ENCODE measurements around the gene DCTN4.
"Not testable (repeated sequence)": the region's sequence is repeated elsewhere in the genome, so short reads cannot be mapped to it uniquely, and the experiment has no call there.

DCTN4 gene

GRCh38 chr5:150758203-150758530, 650 bp downstream of the DCTN4 start:
- no peak for DNase-seq (ENCODE audit: low read depth in 2 of 2)
- TF ChIP-seq CTCF (IDR thresholded peaks at IDR 0.05; ENCODE audit: low read depth, low read length): no peak
- H3K4me3 ChIP-seq (replicated peaks in 1 of 2; ENCODE audit: low read depth in 2 of 2, low read length in 2 of 2): peak overlapping the region; percentile 73 to 78

DNA sequence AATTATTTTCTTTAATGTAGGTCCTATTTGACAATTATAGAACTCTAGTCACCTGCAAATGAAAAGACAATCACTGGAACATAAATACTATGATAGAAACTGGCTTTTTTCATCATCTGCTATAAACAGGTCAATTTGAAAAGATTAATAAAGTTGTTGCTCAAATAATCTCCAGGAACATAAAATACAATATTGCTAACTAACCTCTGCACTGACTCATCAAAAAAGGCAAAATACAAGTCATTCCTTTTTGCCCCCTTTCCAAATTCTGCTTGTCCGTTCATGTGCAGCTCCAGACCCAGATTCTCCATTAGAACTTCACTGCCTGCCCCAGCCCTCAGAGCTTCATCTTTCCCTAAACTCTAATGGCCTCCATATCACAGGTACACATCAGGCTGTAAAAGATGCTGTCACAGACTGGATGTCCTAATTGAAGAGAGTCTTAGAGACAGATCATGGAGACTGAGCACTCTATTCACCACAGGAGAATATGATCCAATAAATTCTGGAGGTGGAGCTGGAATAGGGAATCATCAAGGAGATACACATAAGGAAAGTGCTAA, 1.6 kb downstream of the DCTN4 start:
- no peak for DNase-seq (ENCODE audit: low read depth in 2 of 2)

DNA sequence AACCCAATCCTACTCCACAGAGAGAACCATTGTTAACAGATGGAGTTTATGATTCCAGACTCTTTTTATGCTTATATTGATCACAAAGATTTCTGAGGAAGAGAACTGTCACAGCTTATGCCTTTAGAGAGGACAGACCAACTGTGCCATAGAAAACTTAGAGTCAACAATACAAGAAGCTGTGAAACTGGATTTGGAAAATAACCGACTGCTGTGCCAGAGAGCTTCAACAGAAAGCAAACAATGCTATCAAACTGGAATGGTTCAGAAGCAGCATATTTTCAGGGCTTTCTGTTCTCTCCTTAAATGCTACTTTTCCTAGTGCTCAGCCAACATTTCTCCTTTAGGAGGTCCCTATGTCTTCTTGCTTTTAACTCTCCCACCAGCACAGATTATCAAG, 5.0 kb downstream of the DCTN4 start:
- no peak for DNase-seq (ENCODE audit: low read depth in 2 of 2)
- no peak for TF ChIP-seq CTCF (IDR thresholded peaks at IDR 0.05; ENCODE audit: low read depth, low read length)
- H3K4me3 ChIP-seq (replicated peaks in 1 of 2; ENCODE audit: low read depth in 2 of 2, low read length in 2 of 2): no peak overlapping the region

More for the DNA sequence above, 1.6 kb downstream of the DCTN4 start:
- TF ChIP-seq CTCF (IDR thresholded peaks at IDR 0.05; ENCODE audit: low read depth, low read length): no peak
- H3K4me3 ChIP-seq (replicated peaks in 1 of 2; ENCODE audit: low read depth in 2 of 2, low read length in 2 of 2): peak overlapping the region in 1 of 2 donors; percentile 78

DNA sequence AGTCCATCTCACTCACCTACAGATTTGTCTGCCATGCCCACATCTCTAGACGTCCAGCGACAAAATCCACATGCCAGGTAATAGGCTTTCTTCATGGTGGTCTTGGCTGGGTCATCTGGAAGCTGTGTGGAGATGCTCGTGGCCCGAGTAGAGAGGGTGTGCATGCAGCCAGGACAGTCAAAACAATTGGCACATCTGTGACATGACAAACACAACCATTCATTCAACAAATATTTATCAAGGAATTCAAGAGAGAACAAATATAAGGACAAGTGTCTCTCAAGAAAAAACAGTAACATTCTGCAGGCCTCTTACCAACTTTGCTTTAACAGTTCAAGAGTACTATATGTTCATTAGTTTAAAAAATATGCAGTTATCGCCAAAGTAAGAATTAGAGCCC, 5.4 kb downstream of the DCTN4 start:
- TF ChIP-seq CTCF (IDR thresholded peaks at IDR 0.05; ENCODE audit: low read depth, low read length): no peak
- no peak overlapping the region for H3K4me3 ChIP-seq (replicated peaks in 1 of 2; ENCODE audit: low read depth in 2 of 2, low read length in 2 of 2)
- DNase-seq (ENCODE audit: low read depth in 2 of 2): no peak

- TF ChIP-seq CTCF (IDR thresholded peaks at IDR 0.05; ENCODE audit: low read depth, low read length): no peak
- no peak overlapping the region for H3K4me3 ChIP-seq (replicated peaks in 1 of 2; ENCODE audit: low read depth in 2 of 2, low read length in 2 of 2)
- peak in 1 of 2 donors; percentile 9 for DNase-seq (ENCODE audit: low read depth in 2 of 2)
Measured at GRCh38 chr5:150751096-150751891, 7.5 kb downstream of the DCTN4 start.

DNA sequence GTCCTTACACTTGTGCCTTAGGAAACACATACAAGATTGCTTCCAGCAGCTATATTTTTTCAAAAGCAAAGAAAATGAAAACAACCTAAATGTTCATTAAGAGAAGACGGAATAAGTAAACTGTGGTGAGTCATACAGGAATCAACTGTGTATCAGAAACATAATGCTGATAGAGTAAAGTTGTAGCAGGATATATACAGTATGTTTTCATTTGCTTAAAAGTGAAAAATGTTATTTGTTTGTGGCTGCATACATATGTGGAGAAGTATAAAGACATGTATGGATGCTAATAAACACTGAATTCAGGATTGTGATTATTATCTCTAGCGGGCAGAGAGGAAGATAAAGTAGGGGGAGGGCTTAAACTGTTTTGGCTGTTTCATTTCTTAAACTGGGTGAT, 8.3 kb downstream of the DCTN4 start:
- TF ChIP-seq CTCF (IDR thresholded peaks at IDR 0.05; ENCODE audit: low read depth, low read length): no peak
- H3K4me3 ChIP-seq (replicated peaks in 1 of 2; ENCODE audit: low read depth in 2 of 2, low read length in 2 of 2): no peak overlapping the region
- DNase-seq (ENCODE audit: low read depth in 2 of 2): no peak

DNA sequence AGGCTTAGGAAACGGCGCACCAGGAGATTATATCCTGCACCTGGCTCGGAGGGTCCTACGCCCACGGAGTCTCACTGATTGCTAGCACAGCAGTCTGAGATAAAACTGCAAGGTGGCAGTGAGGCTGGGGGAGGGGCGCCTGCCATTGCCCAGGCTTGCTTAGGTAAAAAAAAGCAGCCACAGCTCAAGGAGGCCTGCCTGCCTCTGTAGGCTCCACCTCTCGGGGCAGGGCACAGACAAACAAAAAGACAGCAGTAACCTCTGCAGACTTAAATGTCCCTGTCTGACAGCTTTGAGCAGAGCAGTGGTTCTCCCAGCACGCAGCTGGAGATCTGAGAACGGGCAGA, 15.7 kb downstream of the DCTN4 start:
- H3K4me3 ChIP-seq (replicated peaks in 1 of 2; ENCODE audit: low read depth in 2 of 2, low read length in 2 of 2); DNase-seq (ENCODE audit: low read depth in 2 of 2): not testable (repeated sequence)

DNA sequence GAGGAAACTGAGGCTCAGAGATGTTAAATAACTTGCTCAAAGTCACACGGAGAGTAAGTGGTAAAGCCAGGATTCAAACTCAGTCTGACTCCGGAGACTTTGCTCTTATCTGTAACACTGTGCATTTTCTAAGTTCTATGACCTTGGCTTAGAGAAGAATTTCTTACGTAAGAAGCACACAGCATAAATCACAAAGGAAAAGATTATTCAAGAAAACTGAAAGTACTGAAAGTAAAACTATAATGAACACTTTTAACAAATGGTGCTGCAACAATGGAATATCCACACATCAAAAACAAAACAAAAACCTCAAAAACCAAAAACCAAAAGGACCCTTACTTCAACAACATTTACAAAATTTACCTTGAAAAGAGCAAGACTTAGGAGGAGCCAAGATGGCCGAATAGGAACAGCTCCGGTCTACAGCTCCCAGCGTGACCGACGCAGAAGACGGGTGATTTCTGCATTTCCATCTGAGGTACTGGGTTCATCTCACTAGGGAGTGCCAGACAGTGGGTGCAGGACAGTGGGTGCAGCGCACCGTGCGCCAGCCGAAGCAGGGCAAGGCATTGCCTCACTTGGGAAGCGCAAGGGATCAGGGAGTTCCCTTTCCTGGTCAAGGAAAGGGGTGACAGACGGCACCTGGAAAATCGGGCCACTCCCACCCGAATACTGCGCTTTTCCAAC, 16.2 kb downstream of the DCTN4 start:
- H3K4me3 ChIP-seq (replicated peaks in 1 of 2; ENCODE audit: low read depth in 2 of 2, low read length in 2 of 2): not testable (repeated sequence)
- peak in 1 of 2 donors; percentile 37 for DNase-seq (ENCODE audit: low read depth in 2 of 2)

All from cardiac fibroblast (primary cell).